Progenitor cell of endocrine pancreas (in vitro differentiated cells): ENCODE results near the gene MUC6. TPM values are rescaled to one million over a fixed set of nuclear protein-coding genes. Genes with fewer than 3 reads are reported as not detected.

Experiments used
- DNase-seq: peaks from one replicate; pipeline ENCODE4 v3.0.0; 2021; ENCODE audit warnings: low spot score; ENCODE audit not compliant: unreplicated experiment
- H3K27ac Mint-ChIP-seq: 2 replicates; pipeline ENCODE4 v1.8.0; 2021; ENCODE audit warnings: mild to moderate bottlenecking, moderate library complexity, mixed read lengths
- H3K27me3 Mint-ChIP-seq: 2 replicates; pipeline ENCODE4 v1.8.0; 2021; ENCODE audit warnings: mixed read lengths
- H3K36me3 Mint-ChIP-seq: 2 replicates; pipeline ENCODE4 v1.8.0; 2022; ENCODE audit warnings: mixed read lengths; ENCODE audit not compliant: insufficient read depth
- H3K4me1 Mint-ChIP-seq: 2 replicates; pipeline ENCODE4 v1.8.0; 2021; ENCODE audit warnings: low read depth, mixed read lengths
- H3K4me3 Mint-ChIP-seq: 2 replicates; pipeline ENCODE4 v1.8.0; 2021; ENCODE audit warnings: low read depth, mild to moderate bottlenecking, moderate library complexity, mixed read lengths
- H3K9me3 Mint-ChIP-seq: 2 replicates; pipeline ENCODE4 v1.8.0; 2021; ENCODE audit warnings: low read depth, mixed read lengths
- CTCF ChIP-seq: fragments of 200-600 bp; sonication (generic); IDR thresholded peaks from one replicate; pipeline ENCODE4 v1.5.0; 2021; ENCODE audit warnings: antibody characterized with exemption, mild to moderate bottlenecking; ENCODE audit not compliant: unreplicated experiment
- total RNA-seq: library from RNA; stranded (reverse); gene quantifications from 2 replicates; pipeline ENCODE4 v1.2.1, GENCODE V29; 2021

MUC6 gene
- total RNA-seq, 1 donor from 2014 or later, result 1.6 TPM

GRCh38 chr11:1082728-1083620 is 46.5 kb upstream of the MUC6 start:
- no peak for DNase-seq
- H3K4me1 Mint-ChIP-seq, result no peaks in the 10 kb centered on the region
- H3K27me3 Mint-ChIP-seq, result no peaks in the 10 kb centered on the region
- H3K36me3 Mint-ChIP-seq, result no peaks in the 10 kb centered on the region
- H3K9me3 Mint-ChIP-seq, result no peaks in the 10 kb centered on the region
- no peak overlapping the region for H3K4me3 Mint-ChIP-seq
- TF ChIP-seq CTCF, result no peak
- H3K27ac Mint-ChIP-seq, result no peak overlapping the region

- Mint-ChIP-seq H3K4me1 (no peaks in the 10 kb centered on the region), H3K36me3 (no peaks in the 10 kb centered on the region), H3K27ac (no peak overlapping the region), H3K27me3 (no peaks in the 10 kb centered on the region), H3K9me3 (no peaks in the 10 kb centered on the region), H3K4me3 (no peak overlapping the region)
- no peak for TF ChIP-seq CTCF
- DNase-seq, result no peak
Measured at GRCh38 chr11:1082346-1082727, 45.8 kb upstream of the MUC6 start.

- H3K27ac Mint-ChIP-seq, result no peak overlapping the region
- no peak for DNase-seq
- no peak overlapping the region for H3K4me3 Mint-ChIP-seq
- no peaks in the 10 kb centered on the region for H3K27me3 Mint-ChIP-seq
- no peaks in the 10 kb centered on the region for H3K36me3 Mint-ChIP-seq
- no peak for TF ChIP-seq CTCF
- H3K4me1 Mint-ChIP-seq, result no peaks in the 10 kb centered on the region
- H3K9me3 Mint-ChIP-seq, result no peaks in the 10 kb centered on the region
Measured at GRCh38 chr11:1081601-1082311, 45.2 kb upstream of the MUC6 start.

- no peaks in the 10 kb centered on the region for H3K9me3 Mint-ChIP-seq
- TF ChIP-seq CTCF, result no peak
- H3K36me3 Mint-ChIP-seq, result no peaks in the 10 kb centered on the region
- peaks cover 2% of the 10 kb centered on the region for H3K4me1 Mint-ChIP-seq
- H3K4me3 Mint-ChIP-seq, result no peak overlapping the region
- H3K27ac Mint-ChIP-seq, result no peak overlapping the region
- DNase-seq, result no peak
- H3K27me3 Mint-ChIP-seq, result peaks cover 3% of the 10 kb centered on the region
Measured at GRCh38 chr11:1078191-1078601, 41.7 kb upstream of the MUC6 start.

- no peaks in the 10 kb centered on the region for H3K9me3 Mint-ChIP-seq
- H3K4me1 Mint-ChIP-seq, result peaks cover 2% of the 10 kb centered on the region
- TF ChIP-seq CTCF, result no peak
- H3K4me3 Mint-ChIP-seq, result no peak overlapping the region
- no peak for DNase-seq
- peaks cover 3% of the 10 kb centered on the region for H3K27me3 Mint-ChIP-seq
- no peaks in the 10 kb centered on the region for H3K36me3 Mint-ChIP-seq
- H3K27ac Mint-ChIP-seq, result no peak overlapping the region
Measured at GRCh38 chr11:1077417-1078119, 41.0 kb upstream of the MUC6 start.
